K562 (cell line): Measurements from ENCODE around the gene SLC2A9. TPM values are rescaled to one million over a fixed set of nuclear protein-coding genes. Genes with fewer than 3 reads are reported as not detected.

Source experiments
- ATAC-seq: fragments of 200-7000 bp; cut with Tn5 transposase; 3 replicates; pipeline ENCODE4 v1.9.1; 2020; ENCODE audit warnings: moderate library complexity
- BruUV-seq: library from RNA; stranded (reverse); fragments of 400-500 nt; replicated peaks from 2 replicates; lab custom pipeline; 2021; lab: Mats Ljungman, UMichigan
- CTCF ChIA-PET: fragments of 300-600 bp; formaldehyde crosslinking; extraction: SDS; loops from one replicate; lab custom pipeline; 2021; ENCODE audit warnings: low intra/inter-chr PET ratio; lab: Yijun Ruan, JAX
- POLR2A ChIA-PET: fragments of 300-600, 350-650 bp; sonication (Branson Sonifier 250); formaldehyde crosslinking; extraction: SDS; loops from one replicate; lab custom pipeline; 2021; ENCODE audit warnings: antibody characterized with exemption, inconsistent platforms; lab: Yijun Ruan, JAX
- DNase-seq, 4 experiments: peaks; one replicate each; pipeline versions ENCODE4 v3.0.0 to v3.0.0-alpha.2; 2011 to 2018; ENCODE audit warnings: low spot score in 3 of 4, mixed read lengths in 3 of 4; ENCODE audit errors: extremely low read depth in 1 of 4
- FAIRE-seq: peaks from 2 replicates; lab custom pipeline; 2011; peaks lifted over from hg19 to GRCh38; lab: Jason Lieb, UNC
- H2AFZ ChIP-seq: 2 replicates; pipeline ENCODE4 v1.6.0; 2011; ENCODE audit warnings: low read depth, low read length, control low read depth, inconsistent platforms
- H3K27ac ChIP-seq: fragments of 200-600 bp; 3 replicates; pipeline ENCODE4 v1.8.0; 2011; ENCODE audit warnings: low read depth, mild to moderate bottlenecking, control low read depth, inconsistent platforms, low read length, moderate library complexity, mixed read lengths; ENCODE audit errors: extremely low read depth
- H3K27me3 ChIP-seq, 2 experiments: fragments of 300-600 bp in 1 of 2; 2 replicates in 1 of 2; 3 replicates in 1 of 2; pipeline versions ENCODE4 v1.6.0 to v1.8.0; 2011; ENCODE audit warnings: inconsistent platforms in 2 of 2, low read length in 2 of 2, mild to moderate bottlenecking in 1 of 2, mixed read lengths in 1 of 2, moderate library complexity in 1 of 2; ENCODE audit not compliant: control insufficient read depth in 2 of 2, insufficient read depth in 2 of 2
- H3K36me3 ChIP-seq: fragments of 300-600 bp; 3 replicates; pipeline ENCODE4 v1.8.0; 2011; ENCODE audit warnings: mild to moderate bottlenecking, low read length, inconsistent platforms; ENCODE audit not compliant: control insufficient read depth, insufficient read depth
- H3K4me1 ChIP-seq, 2 experiments: fragments of 200-600 bp in 1 of 2; replicated peaks in 1 of 2; 2 replicates in 1 of 2; 3 replicates in 1 of 2; pipeline versions ENCODE4 v1.5.1 to v1.8.0; 2011; ENCODE audit warnings: inconsistent platforms in 2 of 2, low read length in 2 of 2, mild to moderate bottlenecking in 1 of 2, mixed read lengths in 1 of 2, moderate library complexity in 1 of 2; ENCODE audit not compliant: control insufficient read depth in 2 of 2, insufficient read depth in 2 of 2
- H3K4me2 ChIP-seq: 2 replicates; pipeline ENCODE4 v1.6.1; 2011; ENCODE audit warnings: low read length, control low read depth, inconsistent platforms, mixed read lengths; ENCODE audit not compliant: insufficient read depth
- H3K4me3 ChIP-seq: fragments of 200-600 bp; sonication (generic), shearing (Covaris generic); 2 replicates; pipeline ENCODE4 v1.5.1; 2016; ENCODE audit warnings: control low read depth, inconsistent platforms
- H3K79me2 ChIP-seq: fragments of 200-600 bp; 3 replicates; pipeline ENCODE4 v1.8.0; 2011; ENCODE audit warnings: low read length, inconsistent platforms; ENCODE audit not compliant: control insufficient read depth, insufficient read depth
- H3K9ac ChIP-seq, 2 experiments: 2 replicates each; pipeline versions ENCODE4 v1.6.0 to v1.6.1; 2011; ENCODE audit warnings: low read depth in 2 of 2, low read length in 2 of 2, control low read depth in 1 of 2, inconsistent platforms in 1 of 2, mild to moderate bottlenecking in 1 of 2, mixed read lengths in 1 of 2; ENCODE audit not compliant: insufficient read depth in 1 of 2
- H3K9me1 ChIP-seq: one replicate; pipeline ENCODE4 v1.6.0; 2011; ENCODE audit warnings: inconsistent platforms, mild to moderate bottlenecking, low read length, moderate library complexity; ENCODE audit not compliant: control insufficient read depth, insufficient read depth
- H3K9me3 ChIP-seq: replicated peaks from 2 replicates; pipeline ENCODE4 v1.5.1; 2011; ENCODE audit warnings: low read depth, low read length, inconsistent platforms; ENCODE audit not compliant: control insufficient read depth, insufficient read depth
- H4K20me1 ChIP-seq: replicated peaks from 2 replicates; pipeline ENCODE4 v1.6.1; 2011; ENCODE audit warnings: low read length, inconsistent platforms, mixed read lengths; ENCODE audit not compliant: control insufficient read depth, insufficient read depth
- CREM ChIP-seq: IDR thresholded peaks from 2 replicates; pipeline ENCODE4 v1.6.1; 2014; ENCODE audit warnings: antibody characterized with exemption, low read depth
- ETV6 ChIP-seq, 3 experiments: fragments of 150-350 bp in 1 of 3; sonication (generic) in 1 of 3; formaldehyde crosslinking in 1 of 3; IDR thresholded peaks; 2 replicates each; pipeline versions ENCODE4 v1.6.1 to v1.8.0; 2014 to 2022; ENCODE audit warnings: borderline replicate concordance in 2 of 3, low read depth in 2 of 3, antibody characterized with exemption in 1 of 3, low read length in 1 of 3, mild to moderate bottlenecking in 1 of 3, missing genetic modification reagents in 1 of 3
- TAF9B ChIP-seq: fragments of 450-650 bp; IDR thresholded peaks from 2 replicates; pipeline ENCODE4 v1.6.1; 2018; ENCODE audit warnings: mild to moderate bottlenecking; ENCODE audit not compliant: partially characterized antibody
- WGBS: fragments of 100-300 bp; shearing (Covaris generic); methylation state at CpG from one replicate; pipeline ENCODE4 v1.1.6; 2016; ENCODE audit warnings: low coverage, mixed read lengths; ENCODE audit not compliant: insufficient coverage; ENCODE audit errors: missing lambda C conversion rate; 5-methylcytosine and 5-hydroxymethylcytosine counted together
- in situ Hi-C: fragments of 300-500 bp; cut with MboI; formaldehyde crosslinking; loops from 4 replicates; pipeline ENCODE4 v1.15.0; 2018; ENCODE audit warnings: inconsistent platforms, mixed read lengths
- intact Hi-C: fragments of 100-400 bp; cut with micrococcal nuclease; formaldehyde crosslinking; loops from 2 replicates; pipeline ENCODE4 v1.14.2; 2022
- polyA plus RNA-seq, 8 experiments: library from polyadenylated mRNA; depleted of rRNA in 4 of 8; stranded (reverse) in 5 of 8; unstranded in 3 of 8; fragments of >200 nt; fragmentation: Nextera tagmentation in 2 of 8; fragmentation: Illumina TruSeq in 1 of 8; extraction: Ambion mirVana in 2 of 8; extraction: Trizol in 1 of 8; gene quantifications; 2 replicates each; pipeline versions ENCODE4 v1.2.1 to v1.2.3, GENCODE V29; 2011 to 2014; ENCODE audit warnings: inconsistent platforms in 1 of 8, missing spikeins in 1 of 8
- total RNA-seq, 7 experiments: library from RNA; depleted of rRNA in 6 of 7; stranded (reverse); fragments of >200 nt in 6 of 7; fragmentation: Illumina TruSeq in 2 of 7; extraction: Trizol in 2 of 7; gene quantifications; 2 replicates each; pipeline versions ENCODE4 v1.2.1 to v1.2.3, GENCODE V29; 2011 to 2021; ENCODE audit warnings: low replicate concordance in 1 of 7
- TF ChIP-seq, protein P1 (sequence below): fragments of 250-450 bp; sonication (Bioruptor Pico); IDR thresholded peaks from 2 replicates; pipeline ENCODE4 v1.4.0; 2020

Gene SLC2A9
- total and polyA plus RNA-seq, 9 of the 15 experiments (the other 6 are each of a cell fraction or from before 2014, with no cell fraction given): 0.15 to 1.9 (median 0.76) TPM

DNA sequence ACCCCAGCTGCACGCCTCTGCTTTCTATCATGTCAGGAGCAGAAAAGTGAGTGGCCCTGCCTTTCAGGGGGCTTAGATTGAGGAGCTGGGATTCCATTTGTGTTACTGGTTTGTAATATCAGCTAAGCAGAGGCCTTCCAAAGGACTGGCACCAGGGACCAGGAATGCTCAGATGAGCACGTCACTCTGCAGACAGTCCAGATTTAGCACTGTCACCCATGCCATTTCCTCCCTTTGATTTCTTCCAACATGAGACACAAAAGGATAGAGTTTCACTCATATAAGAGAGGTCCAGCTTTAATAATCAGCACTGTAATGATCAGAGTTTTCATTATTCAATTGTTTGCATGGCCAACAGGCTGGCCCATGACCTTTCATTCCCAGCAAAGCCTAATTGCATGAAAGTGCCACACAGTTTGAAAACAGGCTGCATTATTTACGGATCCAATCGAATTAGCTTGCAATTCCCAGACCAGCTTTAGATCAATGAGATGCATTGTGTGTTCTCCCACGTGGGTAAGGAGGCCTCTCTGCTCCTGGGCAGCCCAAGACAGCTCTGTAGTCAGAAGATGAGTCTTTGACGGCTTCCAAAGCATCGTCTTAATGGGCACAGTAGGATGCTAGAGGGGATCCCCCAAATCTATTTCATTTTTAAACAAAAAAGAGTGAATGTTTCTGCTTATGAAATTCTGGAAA lies 9.8 kb upstream of the SLC2A9 start:
- no peak overlapping the region for H3K27ac ChIP-seq
- peaks cover 8 to 59% of the 10 kb centered on the region in 2 experiments; a peak in 3 of 5 replicates for H3K27me3 ChIP-seq
- H3K4me1 ChIP-seq: peaks cover 7 to 14% of the 10 kb centered on the region in 2 experiments; a peak in 4 of 5 replicates
- no peaks in the 10 kb centered on the region for H3K36me3 ChIP-seq
- intact Hi-C loops (no loop called here), in situ Hi-C loops (no loop called here)
- ChIA-PET POLR2A (no interaction called here), CTCF (no interaction called here)
- DNase-seq (no peak), FAIRE-seq (no peak), ATAC-seq (no peak)
- H3K4me2 ChIP-seq: no peak overlapping the region
- BruUV-seq: no TSS peak
- H3K9ac ChIP-seq: no peak overlapping the region
- 13% methylated on average over 7 of the region's 7 CpGs for WGBS
- no peaks in the 10 kb centered on the region for H3K9me3 ChIP-seq
- no peaks in the 10 kb centered on the region for H3K9me1 ChIP-seq
- no peak overlapping the region for H3K4me3 ChIP-seq
- TF ChIP-seq, protein P1, sequence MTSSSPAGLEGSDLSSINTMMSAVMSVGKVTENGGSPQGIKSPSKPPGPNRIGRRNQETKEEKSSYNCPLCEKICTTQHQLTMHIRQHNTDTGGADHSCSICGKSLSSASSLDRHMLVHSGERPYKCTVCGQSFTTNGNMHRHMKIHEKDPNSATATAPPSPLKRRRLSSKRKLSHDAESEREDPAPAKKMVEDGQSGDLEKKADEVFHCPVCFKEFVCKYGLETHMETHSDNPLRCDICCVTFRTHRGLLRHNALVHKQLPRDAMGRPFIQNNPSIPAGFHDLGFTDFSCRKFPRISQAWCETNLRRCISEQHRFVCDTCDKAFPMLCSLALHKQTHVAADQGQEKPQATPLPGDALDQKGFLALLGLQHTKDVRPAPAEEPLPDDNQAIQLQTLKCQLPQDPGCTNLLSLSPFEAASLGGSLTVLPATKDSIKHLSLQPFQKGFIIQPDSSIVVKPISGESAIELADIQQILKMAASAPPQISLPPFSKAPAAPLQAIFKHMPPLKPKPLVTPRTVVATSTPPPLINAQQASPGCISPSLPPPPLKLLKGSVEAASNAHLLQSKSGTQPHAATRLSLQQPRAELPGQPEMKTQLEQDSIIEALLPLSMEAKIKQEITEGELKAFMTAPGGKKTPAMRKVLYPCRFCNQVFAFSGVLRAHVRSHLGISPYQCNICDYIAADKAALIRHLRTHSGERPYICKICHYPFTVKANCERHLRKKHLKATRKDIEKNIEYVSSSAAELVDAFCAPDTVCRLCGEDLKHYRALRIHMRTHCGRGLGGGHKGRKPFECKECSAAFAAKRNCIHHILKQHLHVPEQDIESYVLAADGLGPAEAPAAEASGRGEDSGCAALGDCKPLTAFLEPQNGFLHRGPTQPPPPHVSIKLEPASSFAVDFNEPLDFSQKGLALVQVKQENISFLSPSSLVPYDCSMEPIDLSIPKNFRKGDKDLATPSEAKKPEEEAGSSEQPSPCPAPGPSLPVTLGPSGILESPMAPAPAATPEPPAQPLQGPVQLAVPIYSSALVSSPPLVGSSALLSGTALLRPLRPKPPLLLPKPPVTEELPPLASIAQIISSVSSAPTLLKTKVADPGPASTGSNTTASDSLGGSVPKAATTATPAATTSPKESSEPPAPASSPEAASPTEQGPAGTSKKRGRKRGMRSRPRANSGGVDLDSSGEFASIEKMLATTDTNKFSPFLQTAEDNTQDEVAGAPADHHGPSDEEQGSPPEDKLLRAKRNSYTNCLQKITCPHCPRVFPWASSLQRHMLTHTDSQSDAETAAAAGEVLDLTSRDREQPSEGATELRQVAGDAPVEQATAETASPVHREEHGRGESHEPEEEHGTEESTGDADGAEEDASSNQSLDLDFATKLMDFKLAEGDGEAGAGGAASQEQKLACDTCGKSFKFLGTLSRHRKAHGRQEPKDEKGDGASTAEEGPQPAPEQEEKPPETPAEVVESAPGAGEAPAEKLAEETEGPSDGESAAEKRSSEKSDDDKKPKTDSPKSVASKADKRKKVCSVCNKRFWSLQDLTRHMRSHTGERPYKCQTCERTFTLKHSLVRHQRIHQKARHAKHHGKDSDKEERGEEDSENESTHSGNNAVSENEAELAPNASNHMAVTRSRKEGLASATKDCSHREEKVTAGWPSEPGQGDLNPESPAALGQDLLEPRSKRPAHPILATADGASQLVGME (CRISPR knock-in tag): no peak
- no peak for TF ChIP-seq CREM
- no peak for TF ChIP-seq ETV6 (IDR thresholded peaks at IDR 0.05; ENCODE audit: borderline replicate concordance in 1 of 2, low read depth in 2 of 2, low read length in 1 of 2)
- no peak for TF ChIP-seq ETV6 (CRISPR knock-in tag; IDR thresholded peaks at IDR 0.05; ENCODE audit: borderline replicate concordance)
- no peak for TF ChIP-seq TAF9B
- no peaks in the 10 kb centered on the region; the same call in 1 of the 2 replicates for H4K20me1 ChIP-seq
- no peak overlapping the region for H2AFZ ChIP-seq
- H3K79me2 ChIP-seq: no peaks in the 10 kb centered on the region
